T-helper 2 cell (primary cell): ENCODE results near the gene VDR.
A peak's percentile ranks its signal among the peaks of the same experiment; 100 is the strongest.

Experiments used
- DNase-seq, 5 experiments: peaks; one replicate each; pipeline versions ENCODE4 v3.0.0 to v3.0.0-alpha.2; 2012 to 2022

The VDR gene

DNA sequence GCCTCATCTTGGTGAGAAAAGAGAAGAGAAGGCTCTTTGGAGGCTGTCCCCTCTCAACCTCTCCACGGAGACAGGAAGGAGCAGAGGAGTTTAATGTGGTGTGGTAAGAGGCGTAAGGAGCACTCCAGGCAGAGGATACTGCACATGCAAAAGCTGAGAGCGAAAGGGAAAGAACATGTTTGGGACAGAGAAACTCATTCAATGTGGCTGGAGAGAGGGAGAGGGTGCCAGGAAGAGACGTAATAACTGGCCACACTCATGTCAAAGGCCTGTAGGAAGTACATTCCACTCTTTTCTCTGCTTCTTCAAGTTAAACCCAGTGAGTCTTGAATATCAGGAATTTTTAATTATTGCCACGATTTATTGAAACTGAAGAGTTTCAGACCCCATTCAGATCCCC is 12.0 kb downstream of the VDR start:
- no peak for DNase-seq

GRCh38 chr12:47891356-47891755 is 13.4 kb downstream of the VDR start:
- DNase-seq: peak in 1 of 5 experiments; percentile 41

- DNase-seq: peak in 1 of 5 experiments; percentile 84
Measured at GRCh38 chr12:47889040-47889439, 15.8 kb downstream of the VDR start.

- DNase-seq: no peak
Measured at GRCh38 chr12:47888153-47888819, 16.5 kb downstream of the VDR start.

- no peak for DNase-seq
Measured at GRCh38 chr12:47887529-47887928, 17.3 kb downstream of the VDR start.

DNA sequence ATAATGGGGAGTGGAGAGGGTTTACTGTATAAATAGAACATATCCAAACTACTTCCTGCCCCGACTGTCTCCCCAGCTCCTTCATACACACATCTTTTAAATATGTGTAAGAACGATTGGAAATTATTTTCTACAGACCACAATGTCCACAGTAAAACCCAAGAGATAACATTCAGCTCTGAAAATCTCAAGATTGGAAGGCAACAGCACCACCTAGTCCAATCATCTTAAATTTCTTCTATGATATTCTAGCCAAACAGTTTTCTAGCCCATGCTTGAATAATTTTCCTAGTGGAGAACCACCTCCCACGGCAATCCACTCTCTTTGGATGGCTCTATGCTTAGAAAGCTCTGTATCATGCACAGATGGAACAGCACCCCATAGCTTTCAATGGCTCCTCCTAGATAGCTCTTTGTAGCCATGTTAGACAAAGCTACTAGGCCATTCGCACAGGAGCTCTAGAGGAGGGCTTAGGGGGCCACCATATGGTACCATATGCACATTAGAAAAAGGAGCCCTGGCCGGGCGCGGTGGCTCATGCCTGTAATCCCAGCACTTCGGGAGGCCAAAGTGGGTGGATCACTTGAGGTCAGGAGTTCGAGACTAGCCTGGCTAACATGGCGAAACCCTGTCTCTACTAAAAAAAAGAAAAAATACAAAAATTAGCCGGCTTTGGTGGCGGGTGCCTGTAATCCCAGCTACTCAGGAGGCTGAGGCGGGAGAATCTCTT is 18.1 kb downstream of the VDR start:
- DNase-seq: no peak

DNA sequence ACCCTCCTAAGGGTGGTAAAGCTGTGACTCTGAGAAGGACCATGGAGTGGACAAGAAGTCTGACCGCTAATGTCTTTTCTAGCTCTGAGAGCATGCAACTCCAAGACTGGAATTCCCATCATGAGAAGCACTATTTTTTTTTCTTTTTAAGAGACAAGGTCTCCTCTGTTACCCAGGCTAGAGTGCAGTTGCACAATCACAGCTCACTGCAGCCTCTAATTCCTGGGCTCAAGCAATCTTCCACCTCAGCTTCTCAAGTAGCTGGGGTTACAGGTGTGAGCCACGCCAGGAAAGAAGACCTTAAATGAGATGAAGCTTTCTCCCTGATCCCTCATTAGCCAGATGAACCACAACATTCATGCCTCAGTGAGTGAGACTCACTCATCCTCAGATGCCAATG is 19.2 kb downstream of the VDR start:
- DNase-seq: no peak

DNA sequence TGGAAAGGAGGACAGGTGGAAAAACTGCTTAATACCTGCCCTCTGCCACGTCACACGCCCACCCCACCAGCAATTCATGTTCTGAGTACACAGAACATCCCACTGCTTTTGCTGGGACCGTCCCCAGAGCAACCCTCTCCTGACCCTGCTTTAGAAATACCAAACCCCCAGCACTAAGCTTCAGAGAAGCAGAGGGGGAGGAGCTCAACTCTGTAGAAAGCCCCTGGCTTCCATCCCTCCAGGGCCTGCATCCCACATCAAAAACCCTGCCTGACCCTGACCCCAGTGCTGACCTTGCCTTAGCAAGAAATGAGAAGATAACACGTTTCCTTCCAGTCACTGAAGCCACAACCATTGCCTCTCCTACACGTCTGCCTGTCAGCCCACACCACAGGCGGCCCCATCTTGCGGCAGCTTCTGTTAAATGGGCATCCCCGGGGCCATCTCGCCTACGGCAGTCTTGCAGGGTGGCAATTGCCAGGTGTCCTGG is 19.7 kb downstream of the VDR start:
- DNase-seq: peak in 2 of 5 experiments; percentile 77 to 88

DNA sequence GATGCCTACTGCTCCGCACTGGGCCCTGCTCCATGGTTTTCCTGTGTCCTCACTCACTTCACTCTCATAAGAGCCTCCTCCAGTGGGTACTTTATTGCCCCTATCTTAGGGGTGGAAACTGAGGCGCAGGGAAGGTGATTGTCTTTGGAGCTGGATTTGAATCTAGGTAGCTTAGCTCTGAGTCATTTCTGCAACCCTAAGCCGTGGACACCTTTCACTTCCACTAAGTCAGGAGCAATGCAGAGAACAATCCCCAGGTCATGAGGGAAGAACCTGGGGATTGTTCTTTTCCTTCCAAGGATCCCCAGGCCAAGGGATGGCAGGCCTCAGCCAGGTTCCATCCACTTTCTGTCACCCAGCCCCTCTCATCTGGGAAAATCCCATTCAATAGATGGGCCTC is 20.3 kb downstream of the VDR start:
- no peak for DNase-seq

DNA sequence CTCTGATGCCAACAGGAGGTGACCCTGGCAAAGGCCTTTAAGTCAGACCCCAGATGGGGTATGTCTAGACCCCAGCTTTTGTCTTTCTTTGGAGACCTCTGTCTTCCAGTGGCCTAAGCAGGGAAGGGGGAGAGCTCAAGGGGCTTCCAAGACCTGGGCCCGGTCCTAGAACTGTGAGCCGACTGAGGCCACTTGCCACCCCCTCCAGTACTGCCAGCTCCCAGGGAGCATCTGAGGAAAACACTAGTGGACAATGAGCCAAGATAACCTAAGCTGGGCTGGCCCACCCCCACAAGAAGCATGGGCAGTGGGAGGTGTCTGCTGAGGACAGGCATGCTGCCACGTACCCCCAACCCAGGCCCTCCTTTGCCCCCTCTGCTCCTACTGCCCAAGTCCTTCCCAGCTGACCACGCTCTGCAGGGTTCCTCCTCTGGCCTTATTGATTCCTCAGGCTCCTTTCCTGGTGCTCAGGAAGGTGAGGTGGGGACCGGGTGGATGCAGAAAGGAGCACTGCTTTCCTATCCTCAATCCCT is 21.1 kb downstream of the VDR start:
- no peak for DNase-seq

DNA sequence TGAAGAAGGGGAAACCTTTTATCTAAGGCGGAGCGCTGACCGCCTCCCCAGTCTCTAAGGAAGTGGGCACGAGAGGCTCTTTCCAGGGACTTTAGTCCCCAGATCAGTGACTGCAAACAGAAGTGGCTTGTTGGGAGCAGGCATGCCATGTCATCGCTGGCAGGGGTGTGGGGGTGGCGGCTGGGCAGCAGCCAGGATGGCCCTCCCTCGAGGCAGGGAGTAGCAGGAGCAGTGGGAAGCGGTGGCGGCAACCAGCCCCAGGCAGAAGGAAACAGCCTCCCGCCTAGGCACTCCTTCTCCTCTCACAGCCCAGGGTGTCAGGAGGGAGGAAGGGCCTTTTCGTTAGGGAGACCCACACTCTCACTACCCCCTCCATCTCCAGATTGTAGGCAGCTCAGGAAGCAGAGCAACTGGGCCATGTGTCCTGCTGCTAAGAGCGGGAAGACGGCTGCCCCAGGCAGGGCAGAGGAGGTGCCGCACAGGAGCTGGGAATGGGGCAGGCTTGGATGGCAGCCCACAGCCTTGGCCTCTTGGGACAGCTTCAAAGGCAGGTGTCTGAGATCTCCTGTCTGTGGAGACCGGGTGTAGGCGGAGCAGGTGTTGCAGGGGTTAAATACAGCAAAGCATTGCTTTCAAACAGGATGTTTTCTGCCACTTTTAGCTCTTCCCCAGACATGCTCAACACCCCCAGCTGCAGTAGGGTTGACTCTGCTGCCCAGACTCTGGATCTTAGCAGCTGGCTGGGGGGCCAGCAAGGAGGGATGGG is 21.8 kb downstream of the VDR start:
- peak in 2 of 5 experiments; percentile 8 to 82 for DNase-seq

DNA sequence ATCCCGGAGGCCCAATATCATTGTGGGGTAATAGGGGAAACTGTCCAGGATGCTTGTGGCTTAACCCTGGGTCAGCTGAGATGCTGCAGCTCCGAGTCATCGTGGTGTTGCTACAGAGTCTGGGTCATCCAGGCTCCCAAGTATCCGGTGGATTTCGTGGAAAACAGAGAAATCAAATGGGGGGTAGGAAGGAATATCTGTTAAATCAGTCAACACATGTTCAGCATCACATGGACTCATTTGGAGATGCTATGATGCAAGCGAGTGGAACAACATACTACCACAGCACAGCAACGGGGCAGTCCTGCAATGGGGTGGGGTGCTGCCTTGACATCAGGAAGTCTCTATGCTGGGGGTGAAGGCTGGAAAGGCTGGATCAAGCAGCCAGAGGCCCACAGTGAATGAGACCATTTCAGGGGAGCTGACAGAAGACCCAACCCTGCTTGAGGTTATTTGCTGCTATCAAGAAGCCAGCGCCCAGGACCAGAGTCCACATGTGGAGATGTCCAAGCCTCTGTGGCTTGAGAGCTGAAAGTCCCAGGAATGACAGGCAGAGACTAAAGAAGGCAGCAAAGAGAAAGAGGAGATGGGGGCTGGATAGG is 22.9 kb downstream of the VDR start:
- DNase-seq: no peak

DNA sequence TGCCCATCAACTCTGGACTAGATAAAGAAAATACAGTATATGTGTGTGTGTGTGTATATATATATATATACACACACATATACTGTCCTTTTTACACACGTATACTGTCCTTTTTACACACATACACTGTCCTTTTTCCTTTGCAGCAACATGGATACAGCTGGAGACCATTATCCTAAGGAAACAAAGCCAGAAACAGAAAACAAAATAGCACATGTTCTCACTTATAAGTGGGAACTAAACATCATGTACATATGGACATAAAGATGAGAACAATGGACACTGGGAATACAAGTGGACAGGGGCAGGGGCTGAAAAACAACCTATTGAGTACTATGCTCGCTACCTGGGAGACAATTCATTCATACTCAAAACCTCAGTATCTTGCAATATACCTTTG is 23.7 kb downstream of the VDR start:
- DNase-seq: no peak

- DNase-seq: no peak
Measured at GRCh38 chr12:47878918-47879481, 25.8 kb downstream of the VDR start.

- no peak for DNase-seq
Measured at GRCh38 chr12:47878293-47878917, 26.4 kb downstream of the VDR start.

GRCh38 chr12:47877081-47877480 is 27.7 kb downstream of the VDR start:
- DNase-seq: no peak

DNA sequence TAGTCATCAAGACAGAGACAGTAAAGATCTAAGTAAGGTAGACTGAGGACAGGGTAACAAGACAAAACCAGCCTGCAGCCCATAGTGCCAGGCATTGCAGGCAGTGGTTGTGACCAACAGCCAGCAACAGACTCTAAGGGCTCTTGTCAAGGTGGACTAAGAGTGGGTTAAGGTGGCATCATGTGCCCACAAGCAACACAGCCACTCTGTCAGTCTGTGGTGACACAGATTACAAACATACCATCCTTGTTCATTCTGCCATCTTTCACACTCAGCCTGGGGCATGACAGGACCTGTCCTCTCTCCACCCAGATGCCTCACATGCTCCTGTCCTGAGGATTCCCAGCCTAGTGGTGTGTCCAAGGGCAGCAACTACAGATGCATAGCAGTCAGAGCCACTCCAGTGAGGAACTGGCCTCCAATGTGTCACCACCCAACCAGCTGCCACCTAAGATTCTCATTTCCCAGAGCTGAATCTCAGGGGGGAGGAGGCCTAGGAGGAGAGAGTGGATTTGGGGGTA is 28.3 kb downstream of the VDR start:
- no peak for DNase-seq

GRCh38 chr12:47875746-47876439 is 28.9 kb downstream of the VDR start:
- DNase-seq: no peak

GRCh38 chr12:47874316-47874715 is 30.5 kb downstream of the VDR start:
- no peak for DNase-seq

GRCh38 chr12:47870175-47870781 is 34.5 kb downstream of the VDR start:
- DNase-seq: no peak
